Stomach smooth muscle (tissue), 2 donors: ENCODE data around the gene SERPINH1.
A peak's percentile ranks its signal among the peaks of the same experiment; 100 is the strongest.
"Not testable (repeated sequence)": the region's sequence is repeated elsewhere in the genome, so short reads cannot be mapped to it uniquely, and the experiment has no call there.

ENCODE experiments used
- H3K27ac ChIP-seq: one replicate; pipeline ENCODE4 v1.7.0; 2013; ENCODE audit warnings: mild to moderate bottlenecking, low read length, inconsistent platforms
- H3K27me3 ChIP-seq, 2 donors: one replicate each; pipeline ENCODE4 v1.7.0; 2013; ENCODE audit warnings: low read length in 2 of 2; ENCODE audit not compliant: insufficient read depth in 2 of 2, control insufficient read depth in 1 of 2
- H3K36me3 ChIP-seq, 2 donors: one replicate each; pipeline ENCODE4 v1.7.0; 2013; ENCODE audit warnings: low read length in 2 of 2; ENCODE audit not compliant: control insufficient read depth in 2 of 2, insufficient read depth in 2 of 2
- H3K4me1 ChIP-seq: one replicate; pipeline ENCODE4 v1.7.0; 2013; ENCODE audit warnings: low read length; ENCODE audit not compliant: control insufficient read depth, insufficient read depth
- H3K4me3 ChIP-seq, 2 donors: one replicate each; pipeline ENCODE4 v1.7.0; 2013; ENCODE audit warnings: low read length in 2 of 2
- H3K9ac ChIP-seq, 2 donors: one replicate each; pipeline ENCODE4 v1.7.0; 2013; ENCODE audit warnings: low read length in 2 of 2, mild to moderate bottlenecking in 1 of 2
- H3K9me3 ChIP-seq, 2 donors: one replicate each; pipeline ENCODE4 v1.7.0; 2013; ENCODE audit warnings: low read length in 2 of 2; ENCODE audit not compliant: control insufficient read depth in 2 of 2
- donor health status: healthy.
- donor health status: Pancreatic carcinoma.

SERPINH1 gene

DNA sequence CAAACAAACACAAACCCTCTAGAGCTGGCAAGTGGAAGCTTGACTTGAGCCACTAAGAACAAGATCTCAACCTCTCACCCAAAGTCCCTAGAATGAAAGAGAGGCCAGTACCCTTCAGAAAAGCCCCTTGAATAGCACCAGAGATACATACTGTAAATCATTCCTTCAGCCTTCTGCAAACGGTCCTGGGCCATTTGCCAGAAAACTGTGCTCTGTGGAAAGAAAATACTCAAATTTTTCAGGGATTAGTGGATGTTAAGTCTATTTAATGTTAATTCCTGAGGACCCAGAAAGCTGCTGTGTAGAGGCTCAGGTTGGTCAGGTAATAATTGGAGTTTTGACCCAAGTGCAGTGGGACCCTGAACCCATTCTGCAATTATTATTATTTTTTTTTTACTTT, 16.9 kb downstream of the SERPINH1 start:
- Histone ChIP-seq H3K9me3 (no peaks in the 10 kb centered on the region), H3K27me3 (no peaks in the 10 kb centered on the region), H3K27ac (no peak overlapping the region), H3K4me1 (peaks cover 22% of the 10 kb centered on the region), H3K36me3 (peaks cover 4 to 5% of the 10 kb centered on the region in 2 donors), H3K4me3 (no peak overlapping the region), H3K9ac (no peak overlapping the region)

DNA sequence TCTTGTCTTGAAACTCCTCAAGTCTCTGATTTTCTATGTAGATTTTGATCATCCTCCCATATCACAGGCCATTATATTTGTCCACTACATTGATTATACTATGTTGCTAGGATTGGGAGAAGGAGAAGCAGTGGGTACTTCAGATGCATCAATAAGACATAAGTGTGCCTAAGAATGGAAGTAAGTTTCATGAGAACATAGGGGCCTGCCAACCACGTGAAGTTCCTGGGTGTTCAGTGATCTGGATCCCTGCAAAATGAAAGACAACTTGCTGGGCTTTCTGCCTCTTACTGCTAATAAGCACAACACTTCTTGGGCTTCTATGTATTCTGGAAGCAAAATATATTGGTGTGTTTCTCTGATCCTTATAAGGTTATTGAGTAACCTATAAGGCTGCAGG, 17.8 kb downstream of the SERPINH1 start:
- Histone ChIP-seq H3K27ac (no peak overlapping the region), H3K4me3 (no peak overlapping the region), H3K9me3 (no peaks in the 10 kb centered on the region), H3K27me3 (no peaks in the 10 kb centered on the region), H3K9ac (no peak overlapping the region), H3K4me1 (peaks cover 27% of the 10 kb centered on the region), H3K36me3 (no peaks in the 10 kb centered on the region)

- no peaks in the 10 kb centered on the region for H3K27me3 ChIP-seq
- H3K9ac ChIP-seq: peak overlapping the region; percentile 92 to 96
- no peaks in the 10 kb centered on the region for H3K9me3 ChIP-seq
- peaks cover 20% of the 10 kb centered on the region for H3K4me1 ChIP-seq
- H3K4me3 ChIP-seq: peak overlapping the region; percentile 74 to 81
- peak overlapping the region; percentile 92 for H3K27ac ChIP-seq
- no peaks in the 10 kb centered on the region for H3K36me3 ChIP-seq
Observed at GRCh38 chr11:75582506-75582894, 20.4 kb downstream of the SERPINH1 start.

- Histone ChIP-seq H3K36me3 (no peaks in the 10 kb centered on the region), H3K9me3 (no peaks in the 10 kb centered on the region), H3K27ac (peak overlapping the region; percentile 92), H3K27me3 (no peaks in the 10 kb centered on the region), H3K9ac (peak overlapping the region; percentile 92 to 96), H3K4me1 (peaks cover 19% of the 10 kb centered on the region), H3K4me3 (peak overlapping the region; percentile 74 to 81)
Observed at GRCh38 chr11:75582895-75583717, 21.1 kb downstream of the SERPINH1 start.

DNA sequence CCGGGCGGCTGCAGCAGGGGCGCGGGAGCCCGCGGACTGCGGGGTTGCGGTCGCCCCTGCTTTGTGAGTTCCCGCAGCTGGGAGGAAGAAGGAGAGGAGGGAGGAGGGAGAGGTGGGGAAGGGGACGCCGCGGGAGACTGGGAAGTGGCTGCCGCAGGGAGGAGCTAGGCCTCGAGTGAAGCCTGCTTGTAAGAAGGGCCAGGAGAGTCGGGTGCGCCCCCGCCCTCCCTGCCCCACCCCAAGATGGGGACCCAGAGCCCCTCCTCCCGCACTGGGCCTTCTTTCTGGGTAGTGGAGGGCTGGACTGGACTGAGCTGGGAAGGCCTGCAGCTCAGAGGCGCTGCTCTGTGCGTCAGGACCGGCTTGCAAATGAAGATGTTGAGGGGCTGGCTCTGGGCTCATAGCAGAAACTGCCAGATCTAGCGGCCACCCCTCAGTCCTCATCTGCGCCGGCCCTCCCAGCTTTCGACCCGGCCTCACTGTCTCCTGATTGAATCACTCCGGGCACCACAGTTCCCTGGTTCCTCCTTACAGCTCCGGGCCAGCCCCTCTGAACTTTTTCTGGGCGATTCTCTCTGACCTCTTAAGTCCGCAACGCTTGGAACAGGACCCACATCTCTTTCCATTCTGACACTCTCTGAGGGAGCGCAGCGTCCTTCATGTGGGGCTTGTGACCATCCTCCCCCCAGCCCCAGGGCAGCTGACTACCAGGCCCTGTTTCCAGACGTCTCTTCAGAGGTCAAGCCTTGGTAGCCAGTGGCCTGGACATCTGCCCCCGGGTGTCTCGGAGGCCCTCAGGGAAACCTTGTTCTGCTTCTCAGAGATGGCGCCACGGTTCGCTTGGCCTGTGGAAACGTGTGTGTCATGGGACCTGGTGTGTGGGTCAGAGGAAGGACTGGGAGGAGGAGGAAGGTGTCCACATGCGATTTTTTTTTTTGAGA, 21.9 kb downstream of the SERPINH1 start:
- peak overlapping the region; percentile 92 for H3K27ac ChIP-seq
- H3K36me3 ChIP-seq: no peaks in the 10 kb centered on the region
- no peaks in the 10 kb centered on the region for H3K9me3 ChIP-seq
- H3K27me3 ChIP-seq: no peaks in the 10 kb centered on the region
- peak overlapping the region; percentile 74 to 81 for H3K4me3 ChIP-seq
- H3K9ac ChIP-seq: peak overlapping the region; percentile 92 to 96
- peaks cover 19% of the 10 kb centered on the region for H3K4me1 ChIP-seq

- peaks cover 19% of the 10 kb centered on the region for H3K4me1 ChIP-seq
- H3K27ac ChIP-seq: peak overlapping the region; percentile 92
- not testable (repeated sequence) for H3K36me3 ChIP-seq, H3K27me3 ChIP-seq, H3K9me3 ChIP-seq
- H3K9ac ChIP-seq: peak overlapping the region; percentile 92 to 96
- peak overlapping the region in 1 of 2 donors; percentile 81 for H3K4me3 ChIP-seq
Observed at GRCh38 chr11:75584659-75585292, 22.7 kb downstream of the SERPINH1 start.

DNA sequence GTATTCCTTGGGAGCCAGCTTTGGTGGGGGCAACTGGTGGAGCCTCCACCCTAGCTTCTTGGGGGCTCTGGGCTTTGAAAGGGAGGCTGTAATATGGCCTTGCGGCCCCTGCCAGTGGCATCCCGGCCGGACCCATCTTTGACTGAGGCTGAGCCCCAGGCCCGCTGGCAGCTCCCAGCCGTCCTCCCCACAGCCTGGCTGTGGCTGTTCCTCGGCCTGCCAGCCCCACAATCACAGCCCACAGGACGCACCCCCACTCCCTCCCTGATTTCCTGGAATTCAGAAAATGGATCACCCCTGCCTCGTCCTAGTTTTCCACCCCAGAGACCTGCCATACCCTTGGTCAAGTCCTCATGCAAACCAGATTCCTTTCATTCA, 23.2 kb downstream of the SERPINH1 start:
- Histone ChIP-seq H3K27ac (peak overlapping the region; percentile 92), H3K9ac (no peak overlapping the region), H3K4me1 (peaks cover 19% of the 10 kb centered on the region), H3K4me3 (no peak overlapping the region), H3K36me3 (no peaks in the 10 kb centered on the region), H3K9me3 (no peaks in the 10 kb centered on the region), H3K27me3 (no peaks in the 10 kb centered on the region)

DNA sequence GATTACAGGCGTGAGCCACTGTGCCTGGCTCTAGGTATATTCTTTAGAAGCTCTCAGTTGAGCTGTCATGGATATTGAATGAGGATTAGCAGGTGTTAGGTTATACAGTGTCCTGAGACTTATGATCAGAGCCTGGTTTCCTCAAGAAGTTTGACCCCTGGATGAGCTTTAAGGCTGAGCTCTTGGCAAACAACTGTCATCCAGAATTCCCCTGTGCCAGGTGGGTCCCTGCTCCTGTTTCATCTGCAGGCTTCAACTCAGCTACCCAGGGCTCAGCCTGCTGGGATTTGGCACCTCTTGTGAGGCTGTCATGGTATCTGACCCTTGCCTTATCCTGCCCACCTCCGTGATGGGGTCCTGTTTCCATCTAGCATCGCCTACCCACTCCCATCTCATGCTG, 24.3 kb downstream of the SERPINH1 start:
- no peaks in the 10 kb centered on the region for H3K9me3 ChIP-seq
- H3K27ac ChIP-seq: no peak overlapping the region
- H3K4me3 ChIP-seq: no peak overlapping the region
- no peaks in the 10 kb centered on the region for H3K36me3 ChIP-seq
- H3K27me3 ChIP-seq: no peaks in the 10 kb centered on the region
- peaks cover 19% of the 10 kb centered on the region for H3K4me1 ChIP-seq
- H3K9ac ChIP-seq: no peak overlapping the region

GRCh38 chr11:75588051-75588481, 26.0 kb downstream of the SERPINH1 start:
- Histone ChIP-seq H3K36me3 (no peaks in the 10 kb centered on the region), H3K9me3 (no peaks in the 10 kb centered on the region), H3K27me3 (no peaks in the 10 kb centered on the region), H3K9ac (no peak overlapping the region), H3K27ac (no peak overlapping the region), H3K4me3 (no peak overlapping the region), H3K4me1 (peaks cover 16% of the 10 kb centered on the region)

GRCh38 chr11:75589051-75589450, 27.0 kb downstream of the SERPINH1 start:
- H3K36me3 ChIP-seq: no peaks in the 10 kb centered on the region
- H3K4me3 ChIP-seq: no peak overlapping the region

More at GRCh38 chr11:75589051-75589450, 27.0 kb downstream of the SERPINH1 start:
- Histone ChIP-seq H3K9me3 (no peaks in the 10 kb centered on the region), H3K9ac (no peak overlapping the region), H3K27me3 (no peaks in the 10 kb centered on the region), H3K27ac (no peak overlapping the region), H3K4me1 (peaks cover 8% of the 10 kb centered on the region)
